ENCODE measurements around the gene NAPSA. TPM values are rescaled to one million over a fixed set of nuclear protein-coding genes. Genes with fewer than 3 reads are reported as not detected.

Gene NAPSA
- total and polyA plus RNA-seq, 9 of the 15 experiments (the other 6 are each of a cell fraction or from before 2014, with no cell fraction given) = 0.25 to 1.9 (median 0.69) TPM

GRCh38 chr19:50358483-50359327 lies 6.7 kb downstream of the NAPSA start (continued):
- no peak for TF ChIP-seq UBTF (IDR thresholded peaks at IDR 0.05; ENCODE audit: borderline replicate concordance in 1 of 2, low read depth in 2 of 2, low read length in 2 of 2)
- peak; percentile 21; the same call in 1 of the 2 replicates for TF ChIP-seq CREB3L1 (IDR thresholded peaks at IDR 0.05; ENCODE audit: borderline replicate concordance, low read depth)
- TF ChIP-seq ELF1 (tag; IDR thresholded peaks at IDR 0.05) = no peak
- no peak for TF ChIP-seq HMG20B (CRISPR knock-in tag; IDR thresholded peaks at IDR 0.05)
- TF ChIP-seq ETV5 (CRISPR knock-in tag; IDR thresholded peaks at IDR 0.05; ENCODE audit: low read depth) = 0 out of 2 replicates have a peak, but pooled peaks have one; percentile 37
- 0 out of 2 replicates have a peak, but pooled peaks have one; percentile 23 for TF ChIP-seq SMARCA4 (IDR thresholded peaks at IDR 0.05)
- peak; percentile 94 for TF ChIP-seq ATF1 (CRISPR knock-in tag; IDR thresholded peaks at IDR 0.05)
- peak; percentile 100 for TF ChIP-seq ATF1 (tag; IDR thresholded peaks at IDR 0.05)
- no peak for TF ChIP-seq MED1 (CRISPR knock-in tag; IDR thresholded peaks at IDR 0.05; ENCODE audit: borderline replicate concordance)
- TF ChIP-seq IRF9 (tag; IDR thresholded peaks at IDR 0.05) = peak; percentile 79
- TF ChIP-seq MEF2A (IDR thresholded peaks at IDR 0.05; ENCODE audit: control insufficient read depth, low read depth, low read length) = no peak
- no peak for TF ChIP-seq CEBPZ (IDR thresholded peaks at IDR 0.05; ENCODE audit: borderline replicate concordance, low read depth, low read length)
- no peak for TF ChIP-seq ZNF551 (CRISPR knock-in tag; IDR thresholded peaks at IDR 0.05)
- TF ChIP-seq EZH2 (IDR thresholded peaks at IDR 0.05; ENCODE audit: borderline replicate concordance, low read depth, low read length) = no peak
- TF ChIP-seq CLOCK (CRISPR knock-in tag; IDR thresholded peaks at IDR 0.05; ENCODE audit: borderline replicate concordance) = no peak

Measured in K562 (cell line).